Heart left ventricle (tissue), 16 donors: ENCODE data around the gene LRRC46. TPM values are rescaled to one million over a fixed set of nuclear protein-coding genes. Genes with fewer than 3 reads are reported as not detected.

Experiments
- ATAC-seq, 4 donors: fragments of 200-7000 bp; cut with Tn5 transposase; one replicate each; pipeline ENCODE4 v1.9.1; 2020 to 2022; ENCODE audit warnings: moderate library complexity in 4 of 4, mild to moderate bottlenecking in 3 of 4, moderate number of reproducible peaks in 1 of 4
- DNase-seq, 5 donors: peaks; one replicate each; pipeline ENCODE4 v3.0.0-alpha.2; 2020
- H3K27ac ChIP-seq, 12 donors: fragments of 200-600 bp; sonication (generic) in 4 of 12; one replicate each; pipeline versions ENCODE4 v1.5.0 to v1.8.0; 2016 to 2022; ENCODE audit warnings: mild to moderate bottlenecking in 2 of 12
- H3K27me3 ChIP-seq, 9 donors: fragments of 200-600 bp; sonication (generic) in 2 of 9; one replicate each; pipeline versions ENCODE4 v1.5.1 to v1.8.0; 2016 to 2022; ENCODE audit warnings: mild to moderate bottlenecking in 3 of 9
- H3K36me3 ChIP-seq, 9 donors: fragments of 200-600 bp; sonication (generic) in 2 of 9; one replicate each; pipeline versions ENCODE4 v1.5.0 to v1.8.0; 2018 to 2022; ENCODE audit warnings: mild to moderate bottlenecking in 2 of 9
- H3K4me1 ChIP-seq, 12 donors: fragments of 200-600 bp; sonication (generic) in 4 of 12; one replicate each; pipeline versions ENCODE4 v1.5.0 to v1.8.0; 2016 to 2022; ENCODE audit warnings: mild to moderate bottlenecking in 3 of 12
- H3K4me3 ChIP-seq, 12 donors: fragments of 200-600 bp; sonication (generic) in 4 of 12; one replicate each; pipeline versions ENCODE4 v1.5.0 to v1.8.0; 2017 to 2022; ENCODE audit warnings: mild to moderate bottlenecking in 9 of 12, moderate library complexity in 4 of 12
- H3K9me3 ChIP-seq, 12 donors: fragments of 200-600 bp; sonication (generic) in 4 of 12; one replicate each; pipeline versions ENCODE4 v1.5.0 to v1.8.0; 2016 to 2022; ENCODE audit warnings: mild to moderate bottlenecking in 1 of 12
- POLR2A ChIP-seq, 2 donors: fragments of 450-650 bp; IDR thresholded peaks; one replicate each; pipeline ENCODE4 v1.6.1; 2017; ENCODE audit warnings: antibody characterized with exemption in 2 of 2, mild to moderate bottlenecking in 2 of 2, moderate library complexity in 2 of 2
- WGBS, 4 donors: extraction: QIAGEN DNeasy Blood & Tissue Kit in 2 of 4; methylation state at CpG; one replicate each; pipeline versions ENCODE4 v1.1.5 to v1.1.7; 2013 to 2018; 5-methylcytosine and 5-hydroxymethylcytosine counted together
- intact Hi-C, 10 donors: fragments of 100-400 bp; cut with DNase I; formaldehyde crosslinking; loops; one replicate each; pipeline versions ENCODE4 v1.11.1 to v1.14.2; 2022
- long read RNA-seq, 3 donors: library from polyadenylated mRNA; unstranded; transcript quantifications; one replicate each; pipeline ENCODE4 v2.0.0, GENCODE V29; 2020 to 2021
- polyA plus RNA-seq, 2 donors: library from polyadenylated mRNA; stranded (reverse); fragments of 200-250 nt; gene quantifications; one replicate each; pipeline ENCODE4 v1.2.3, GENCODE V29; 2013
- total RNA-seq, 9 donors: library from RNA; depleted of rRNA in 2 of 9; stranded (reverse); fragments of >200 nt in 2 of 9; fragmentation: NEBNext Ultra II Directional in 3 of 9; extraction: Animal tissue kit (Norgen Biotek cat#: 25700) in 3 of 9; gene quantifications; one replicate each; pipeline versions ENCODE4 v1.1.0 to v1.2.4, GENCODE V29; 2016 to 2023
- TF ChIP-seq, protein P1 (sequence below), 12 donors: fragments of 200-600 bp; sonication (generic) in 4 of 12; IDR thresholded peaks; one replicate each; pipeline versions ENCODE4 v1.5.0 to v1.8.0; 2018 to 2022; ENCODE audit warnings: antibody characterized with exemption in 12 of 12, mild to moderate bottlenecking in 5 of 12
- donor health status: ischemic (EF 13 %, LVEDD 7.1; RV severe dilation, severe dysfunction).
- donor health status: healthy with polysubstance abuse.
- donor health status: DM: no; HTN: yes; CAD: no.
- donor health status: DM: no; HTN: no; CAD: no.
- donor health status: ischemic (EF 25% LVEDD 6.9; RV normal size, moderate dysfunction).
- donor health status: ischemic (EF 25% LVEDD 5.7; RV mildly dilated, moderate dysfunction).
- donor health status: healthy.
- donor health status: DM: yes; HTN: yes; CAD: no.
- donor health status: ischemic (EF 35%, LVEDD 5.7; RV mildly dilated, moderate dysfunction).
- donor health status: nonischemic (EF 11% LVEDD 7.7; RV severe dilation, severe dysfunction).
- donor health status: DM: yes; HTN: yes; CAD: no.
- donor health status: PGD.
- donor health status: ischemic (EF 29% LVEDD 5.4; RV normal size, mild dysfunction).
- donor health status: nonischemic (EF 23%, LVEDD 6.1; RV moderate dilation, normal function).

The LRRC46 gene, protein sequence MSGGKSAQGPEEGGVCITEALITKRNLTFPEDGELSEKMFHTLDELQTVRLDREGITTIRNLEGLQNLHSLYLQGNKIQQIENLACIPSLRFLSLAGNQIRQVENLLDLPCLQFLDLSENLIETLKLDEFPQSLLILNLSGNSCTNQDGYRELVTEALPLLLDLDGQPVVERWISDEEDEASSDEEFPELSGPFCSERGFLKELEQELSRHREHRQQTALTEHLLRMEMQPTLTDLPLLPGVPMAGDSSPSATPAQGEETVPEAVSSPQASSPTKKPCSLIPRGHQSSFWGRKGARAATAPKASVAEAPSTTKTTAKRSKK
- under 1 TPM in 7 of 9 donors, not detected in 2; 0.22 to 0.44 (median 0.35) TPM for total RNA-seq
- polyA plus RNA-seq = under 1 TPM; 0.17 to 0.23 TPM
- long read RNA-seq, donor 1 = 0 reads
- long read RNA-seq, donor 2 = 0 reads
- long read RNA-seq, donor 3 = 0 reads

- DNase-seq (peak; percentile 94 to 96 (median 95)), ATAC-seq (peak; percentile 95 to 98 (median 96))
- H3K27me3 ChIP-seq = no peaks in the 10 kb centered on the region
- intact Hi-C loops = no loop called here
- H3K27ac ChIP-seq = peak within 1 kb of the TSS in 11 of 12 donors; percentile 53 to 86 (median 75)
- peaks cover 0 to 52% (median 24%) of the 10 kb centered on the region in 12 donors for H3K4me1 ChIP-seq
- TF ChIP-seq, protein P1, sequence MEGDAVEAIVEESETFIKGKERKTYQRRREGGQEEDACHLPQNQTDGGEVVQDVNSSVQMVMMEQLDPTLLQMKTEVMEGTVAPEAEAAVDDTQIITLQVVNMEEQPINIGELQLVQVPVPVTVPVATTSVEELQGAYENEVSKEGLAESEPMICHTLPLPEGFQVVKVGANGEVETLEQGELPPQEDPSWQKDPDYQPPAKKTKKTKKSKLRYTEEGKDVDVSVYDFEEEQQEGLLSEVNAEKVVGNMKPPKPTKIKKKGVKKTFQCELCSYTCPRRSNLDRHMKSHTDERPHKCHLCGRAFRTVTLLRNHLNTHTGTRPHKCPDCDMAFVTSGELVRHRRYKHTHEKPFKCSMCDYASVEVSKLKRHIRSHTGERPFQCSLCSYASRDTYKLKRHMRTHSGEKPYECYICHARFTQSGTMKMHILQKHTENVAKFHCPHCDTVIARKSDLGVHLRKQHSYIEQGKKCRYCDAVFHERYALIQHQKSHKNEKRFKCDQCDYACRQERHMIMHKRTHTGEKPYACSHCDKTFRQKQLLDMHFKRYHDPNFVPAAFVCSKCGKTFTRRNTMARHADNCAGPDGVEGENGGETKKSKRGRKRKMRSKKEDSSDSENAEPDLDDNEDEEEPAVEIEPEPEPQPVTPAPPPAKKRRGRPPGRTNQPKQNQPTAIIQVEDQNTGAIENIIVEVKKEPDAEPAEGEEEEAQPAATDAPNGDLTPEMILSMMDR (IDR thresholded peaks at IDR 0.05) = peak in 1 of 12 donors; percentile 18
- peak in 1 of 2 donors; percentile 85 for TF ChIP-seq POLR2A (IDR thresholded peaks at IDR 0.05)
- peak within 1 kb of the TSS; percentile 68 to 93 (median 77) for H3K4me3 ChIP-seq
- H3K9me3 ChIP-seq = no peaks in the 10 kb centered on the region
- H3K36me3 ChIP-seq = peaks cover 0 to 41% (median 31%) of the 10 kb centered on the region in 9 donors
- 0 to 1% (median 1%) methylated on average over 28 to 42 of the region's 42 CpGs for WGBS, 4 donors
Observed at GRCh38 chr17:47831003-47831933, at the start of gene LRRC46, which contains the start of gene MRPL10. Gene LRRC46 (plus strand): TSS chr17:47831670. CDS start chr17:47831990, 320 bp downstream. Gene MRPL10 (minus strand): TSS chr17:47831541. CDS start chr17:47831511, 30 bp downstream.

- DNase-seq = no peak
- no peak for TF ChIP-seq POLR2A (IDR thresholded peaks at IDR 0.05)
- TF ChIP-seq, protein P1 (IDR thresholded peaks at IDR 0.05) = no peak
- no peak for ATAC-seq
- WGBS, 4 donors = 25 to 39% (median 38%) methylated on average over 4 to 5 of the region's 5 CpGs
- Histone ChIP-seq H3K36me3 (no peaks in the 10 kb centered on the region), H3K9me3 (no peaks in the 10 kb centered on the region), H3K27ac (no peak overlapping the region), H3K4me3 (no peak overlapping the region), H3K4me1 (peaks cover 0 to 10% (median 5%) of the 10 kb centered on the region in 12 donors), H3K27me3 (peaks cover 15 to 56% (median 28%) of the 10 kb centered on the region in 9 donors)
- intact Hi-C loops = loop anchor here in 3 of 10 donors (5.0 to 10.0 kb wide), 3 partner anchors 68 to 91 kb away; partner anchors contain the start of gene TBKBP1 (in 1 of the 3)
Observed at GRCh38 chr17:47785538-47786123, 45.8 kb upstream of the LRRC46 start.

DNA sequence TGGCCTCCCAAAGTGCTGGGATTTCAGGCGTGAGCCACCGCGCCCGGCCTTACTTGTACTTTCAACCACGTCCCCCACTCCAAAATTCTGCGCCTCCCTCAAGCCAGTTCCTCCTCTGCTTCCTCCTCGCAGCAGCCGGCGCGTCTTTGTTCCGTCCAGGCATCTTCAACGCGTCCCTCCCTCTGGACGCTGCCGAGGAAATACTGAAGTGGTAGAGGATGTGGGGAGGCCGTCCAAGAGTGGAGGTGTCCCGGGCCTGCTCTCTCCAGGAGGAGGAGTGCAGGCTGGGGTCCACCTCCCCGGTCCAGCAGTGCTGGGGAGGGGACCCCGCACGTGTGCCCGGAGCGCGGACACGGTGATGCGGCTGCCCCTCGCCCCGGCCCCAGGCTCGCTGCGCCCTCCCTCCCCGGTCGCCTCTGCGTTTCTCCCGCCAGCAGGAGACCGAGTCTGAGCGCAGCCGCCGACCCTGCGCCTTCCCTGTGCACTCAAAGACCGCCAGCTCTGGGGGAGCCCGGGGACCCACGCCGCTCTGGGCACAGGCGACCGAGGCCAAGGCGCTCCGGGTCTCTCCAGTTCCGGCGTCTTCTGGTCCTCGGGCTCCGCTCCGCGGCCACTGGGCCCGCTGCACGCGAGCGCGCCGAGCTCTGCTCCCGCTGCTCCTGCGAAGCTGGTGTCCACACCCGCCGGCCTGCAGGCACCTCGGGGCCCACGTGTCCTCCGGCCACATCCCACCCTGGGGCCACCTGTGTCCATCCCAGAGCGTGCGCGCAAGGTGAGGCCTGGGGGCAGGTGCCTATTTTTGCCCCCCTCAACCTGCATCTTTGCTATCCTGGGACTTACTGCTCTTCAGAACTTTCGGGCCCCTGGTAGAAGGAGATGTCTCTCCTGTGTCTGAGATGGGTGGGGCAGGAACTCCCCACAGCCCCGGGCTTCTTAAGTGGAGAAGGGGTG lies 41.6 kb upstream of the LRRC46 start:
- Histone ChIP-seq H3K27me3 (peaks cover 17 to 95% (median 65%) of the 10 kb centered on the region in 9 donors), H3K27ac (no peak overlapping the region), H3K4me1 (peaks cover 0 to 10% (median 5%) of the 10 kb centered on the region in 12 donors), H3K4me3 (peak overlapping the region in 11 of 12 donors; percentile 32 to 51 (median 42)), H3K36me3 (no peaks in the 10 kb centered on the region), H3K9me3 (no peaks in the 10 kb centered on the region)
- ATAC-seq (peak; percentile 42 to 95 (median 89)), DNase-seq (peak in 4 of 5 donors; percentile 35 to 79 (median 61))
- intact Hi-C loops = loop anchor here in 7 of 10 donors (5.0 to 10.0 kb wide), 5 partner anchors 73 to 125 kb away; partner anchors contain the start of gene TBKBP1 (in 2 of the 7)
- 2 to 3% (median 2%) methylated on average over 45 to 70 of the region's 70 CpGs for WGBS, 4 donors
- TF ChIP-seq POLR2A (IDR thresholded peaks at IDR 0.05) = no peak
- TF ChIP-seq, protein P1 (IDR thresholded peaks at IDR 0.05) = peak; percentile 30 to 66 (median 48)
